Caki2 (cell line): Measurements from ENCODE around the gene NT5C2. TPM values are rescaled to one million over a fixed set of nuclear protein-coding genes. Genes with fewer than 3 reads are reported as not detected.
A peak's percentile ranks its signal among the peaks of the same experiment; 100 is the strongest.
"Not testable (repeated sequence)": the region's sequence is repeated elsewhere in the genome, so short reads cannot be mapped to it uniquely, and the experiment has no call there.

Source experiments
- DNase-seq: peaks from one replicate; pipeline ENCODE4 v3.0.0-alpha.2; 2015; ENCODE audit warnings: low read depth
- in situ Hi-C: cut with HindIII; loops from 2 replicates; pipeline ENCODE4 v1.10.0; 2016; ENCODE audit warnings: low sequenced_read_pairs, low pct_unique_long_range_greater_than_20kb, mixed read lengths
- total RNA-seq: library from RNA; depleted of rRNA; stranded (reverse); fragments of >200 nt; shearing (Covaris generic); gene quantifications from 2 replicates; pipeline ENCODE4 v1.2.3, GENCODE V29; 2014; ENCODE audit warnings: low replicate concordance

Gene NT5C2
- total RNA-seq, 1 experiment from 2014 or later, result 30.0 TPM

GRCh38 chr10:103079100-103079499 lies 114.0 kb downstream of the NT5C2 start:
- no peak for DNase-seq
- in situ Hi-C loops, result no loop called here

- in situ Hi-C loops, result no loop called here
- no peak for DNase-seq
These were observed 114.4 kb downstream of the NT5C2 start for GRCh38 chr10:103078676-103079075.

GRCh38 chr10:103078309-103078615 lies 114.8 kb downstream of the NT5C2 start:
- no peak for DNase-seq
- in situ Hi-C loops, result no loop called here

- in situ Hi-C loops, result no loop called here
- no peak for DNase-seq
These were observed 115.4 kb downstream of the NT5C2 start for GRCh38 chr10:103077491-103078308.

GRCh38 chr10:103077020-103077419 lies 116.1 kb downstream of the NT5C2 start:
- DNase-seq, result no peak
- in situ Hi-C loops, result no loop called here

GRCh38 chr10:103072891-103073290 lies 120.2 kb downstream of the NT5C2 start:
- no peak for DNase-seq
- in situ Hi-C loops, result no loop called here

- in situ Hi-C loops, result no loop called here
- no peak for DNase-seq
These were observed 120.8 kb downstream of the NT5C2 start for GRCh38 chr10:103072276-103072675.

GRCh38 chr10:103069453-103070331 lies 123.4 kb downstream of the NT5C2 start:
- peak; percentile 43 for DNase-seq
- in situ Hi-C loops, result no loop called here

GRCh38 chr10:103067956-103068355 lies 125.1 kb downstream of the NT5C2 start:
- DNase-seq, result no peak
- in situ Hi-C loops, result no loop called here

- in situ Hi-C loops, result no loop called here
- DNase-seq, result no peak
These were observed 125.6 kb downstream of the NT5C2 start for GRCh38 chr10:103067484-103067883.

- DNase-seq, in situ Hi-C loops: not testable (repeated sequence)
These were observed 126.0 kb downstream of the NT5C2 start for GRCh38 chr10:103067099-103067477.

- in situ Hi-C loops, result no loop called here
- no peak for DNase-seq
These were observed 126.7 kb downstream of the NT5C2 start for GRCh38 chr10:103066141-103067098.

GRCh38 chr10:103064956-103065355 lies 128.1 kb downstream of the NT5C2 start:
- in situ Hi-C loops, result no loop called here
- no peak for DNase-seq

GRCh38 chr10:103062854-103063590 lies 130.1 kb downstream of the NT5C2 start:
- in situ Hi-C loops, result no loop called here
- no peak for DNase-seq

GRCh38 chr10:103060575-103060974 lies 132.5 kb downstream of the NT5C2 start:
- in situ Hi-C loops, result no loop called here
- no peak for DNase-seq

- in situ Hi-C loops, result no loop called here
- no peak for DNase-seq
These were observed 135.0 kb downstream of the NT5C2 start for GRCh38 chr10:103058034-103058433.

GRCh38 chr10:103055105-103055504 lies 138.0 kb downstream of the NT5C2 start:
- DNase-seq, result no peak
- in situ Hi-C loops, result no loop called here

GRCh38 chr10:103054621-103055020 lies 138.5 kb downstream of the NT5C2 start:
- no peak for DNase-seq
- in situ Hi-C loops, result no loop called here
